OCI-LY7 (cell line): ENCODE data around the gene DDX27. TPM values are rescaled to one million over a fixed set of nuclear protein-coding genes. Genes with fewer than 3 reads are reported as not detected.

Experiments used
- BruUV-seq: library from RNA; stranded (reverse); fragments of 400-500 nt; replicated peaks from 2 replicates; lab custom pipeline; 2021; lab: Mats Ljungman, UMichigan
- CTCF ChIA-PET: fragments of 300-600 bp; sonication (Branson Sonifier 250); formaldehyde crosslinking; loops from one replicate; lab custom pipeline; 2022; ENCODE audit warnings: antibody characterized with exemption; ENCODE audit not compliant: unreplicated experiment; lab: Charles Lee
- POLR2A ChIA-PET: fragments of 300-600 bp; sonication (Branson Sonifier 250); formaldehyde crosslinking; loops from one replicate; lab custom pipeline; 2022; ENCODE audit warnings: antibody characterized with exemption; lab: Charles Lee
- DNase-seq: peaks from one replicate; pipeline ENCODE4 v3.0.0-alpha.2; 2015; ENCODE audit warnings: low spot score
- H2AFZ ChIP-seq: fragments of 200-600 bp; sonication (generic), shearing (Covaris generic); 2 replicates; pipeline ENCODE4 v1.6.1; 2014; ENCODE audit warnings: mild to moderate bottlenecking, antibody characterized with exemption, low read length, moderate library complexity
- H3K27ac ChIP-seq: fragments of 200-600 bp; sonication (generic); 2 replicates; pipeline ENCODE4 v1.5.1; 2014; ENCODE audit warnings: mixed run types, low read depth, mild to moderate bottlenecking, moderate library complexity, low read length, inconsistent platforms; ENCODE audit not compliant: poor library complexity, severe bottlenecking
- H3K36me3 ChIP-seq: fragments of 200-600 bp; sonication (generic); 2 replicates; pipeline ENCODE4 v1.6.1; 2014; ENCODE audit warnings: mild to moderate bottlenecking, antibody characterized with exemption, low read length, moderate library complexity, mixed read lengths; ENCODE audit not compliant: insufficient read depth
- H3K4me1 ChIP-seq: fragments of 200-600 bp; sonication (generic); 2 replicates; pipeline ENCODE4 v1.5.1; 2014; ENCODE audit warnings: mild to moderate bottlenecking, low read length; ENCODE audit not compliant: insufficient read depth, poor library complexity, severe bottlenecking
- H3K4me2 ChIP-seq: fragments of 200-600 bp; sonication (generic); 2 replicates; pipeline ENCODE4 v1.6.1; 2014; ENCODE audit warnings: mild to moderate bottlenecking, low read length
- H3K4me3 ChIP-seq: fragments of 200-600 bp; sonication (generic); 2 replicates; pipeline ENCODE4 v1.5.1; 2014; ENCODE audit warnings: mild to moderate bottlenecking, low read depth, low read length; ENCODE audit not compliant: poor library complexity, severe bottlenecking
- H3K79me2 ChIP-seq: fragments of 200-600 bp; sonication (generic); 2 replicates; pipeline ENCODE4 v1.6.1; 2016; ENCODE audit warnings: low read depth, mild to moderate bottlenecking, low read length, moderate library complexity, mixed read lengths; ENCODE audit not compliant: insufficient read depth
- H3K9me2 ChIP-seq: fragments of 200-600 bp; sonication (generic); 2 replicates; pipeline ENCODE4 v1.6.1; 2016; ENCODE audit warnings: mild to moderate bottlenecking, low read length, mixed read lengths; ENCODE audit not compliant: insufficient read depth
- H3K9me3 ChIP-seq: fragments of 200-600 bp; sonication (generic); 2 replicates; pipeline ENCODE4 v1.6.1; 2014; ENCODE audit warnings: mild to moderate bottlenecking, mixed run types, low read length, mixed read lengths
- H4K20me1 ChIP-seq: fragments of 200-600 bp; sonication (generic); 2 replicates; pipeline ENCODE4 v1.6.1; 2014; ENCODE audit warnings: mild to moderate bottlenecking, antibody characterized with exemption, low read length, moderate library complexity, mixed read lengths; ENCODE audit not compliant: insufficient read depth
- EZH2phosphoT487 ChIP-seq: fragments of 200-600 bp; sonication (generic); IDR thresholded peaks from 2 replicates; pipeline ENCODE4 v1.6.1; 2018; ENCODE audit warnings: low read depth, borderline replicate concordance, mild to moderate bottlenecking, mixed run types, antibody characterized with exemption, low read length, moderate library complexity, mixed read lengths
- intact Hi-C: fragments of 100-400 bp; cut with micrococcal nuclease; formaldehyde crosslinking; loops from one replicate; pipeline ENCODE4 v1.10.0; 2022; ENCODE audit not compliant: unreplicated experiment
- total RNA-seq, 2 experiments: library from RNA; depleted of rRNA in 1 of 2; stranded (reverse); fragments of >200 nt in 1 of 2; shearing (Covaris generic) in 1 of 2; gene quantifications; 2 replicates each; pipeline ENCODE4 v1.2.3, GENCODE V29; 2014 to 2022
- TF ChIP-seq, protein P1 (sequence below): fragments of 200-600 bp; sonication (generic); conservative IDR thresholded peaks from 2 replicates; pipeline ENCODE4 v1.5.1; 2014; ENCODE audit warnings: mild to moderate bottlenecking, antibody characterized with exemption, low read length, moderate library complexity, mixed read lengths

Gene DDX27
- total RNA-seq, 2 experiments from 2014 or later, result 53.9 to 57.0 TPM

GRCh38 chr20:49230021-49230420 is 10.8 kb downstream of the DDX27 start:
- DNase-seq, result no peak
- no peak overlapping the region for H3K27ac ChIP-seq
- H3K4me1 ChIP-seq, result peaks cover 6% of the 10 kb centered on the region
- no peak overlapping the region for H2AFZ ChIP-seq
- H3K36me3 ChIP-seq, result peaks cover 93% of the 10 kb centered on the region
- no TSS peak for BruUV-seq
- H3K4me2 ChIP-seq, result no peak overlapping the region
- POLR2A ChIA-PET, result interaction anchor here (0.9 kb wide), 1 partner anchor 49 kb away, joined by 3 read pairs; no protein-coding TSS in a partner anchor
- no peak overlapping the region for H3K4me3 ChIP-seq
- H3K9me2 ChIP-seq, result no peaks in the 10 kb centered on the region
- H3K79me2 ChIP-seq, result no peaks in the 10 kb centered on the region
- intact Hi-C loops, result no loop called here
- CTCF ChIA-PET, result no interaction called here
- H4K20me1 ChIP-seq, result no peaks in the 10 kb centered on the region
- TF ChIP-seq EZH2phosphoT487, result no peak
- TF ChIP-seq, protein P1, sequence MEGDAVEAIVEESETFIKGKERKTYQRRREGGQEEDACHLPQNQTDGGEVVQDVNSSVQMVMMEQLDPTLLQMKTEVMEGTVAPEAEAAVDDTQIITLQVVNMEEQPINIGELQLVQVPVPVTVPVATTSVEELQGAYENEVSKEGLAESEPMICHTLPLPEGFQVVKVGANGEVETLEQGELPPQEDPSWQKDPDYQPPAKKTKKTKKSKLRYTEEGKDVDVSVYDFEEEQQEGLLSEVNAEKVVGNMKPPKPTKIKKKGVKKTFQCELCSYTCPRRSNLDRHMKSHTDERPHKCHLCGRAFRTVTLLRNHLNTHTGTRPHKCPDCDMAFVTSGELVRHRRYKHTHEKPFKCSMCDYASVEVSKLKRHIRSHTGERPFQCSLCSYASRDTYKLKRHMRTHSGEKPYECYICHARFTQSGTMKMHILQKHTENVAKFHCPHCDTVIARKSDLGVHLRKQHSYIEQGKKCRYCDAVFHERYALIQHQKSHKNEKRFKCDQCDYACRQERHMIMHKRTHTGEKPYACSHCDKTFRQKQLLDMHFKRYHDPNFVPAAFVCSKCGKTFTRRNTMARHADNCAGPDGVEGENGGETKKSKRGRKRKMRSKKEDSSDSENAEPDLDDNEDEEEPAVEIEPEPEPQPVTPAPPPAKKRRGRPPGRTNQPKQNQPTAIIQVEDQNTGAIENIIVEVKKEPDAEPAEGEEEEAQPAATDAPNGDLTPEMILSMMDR, result no peak
- H3K9me3 ChIP-seq, result no peaks in the 10 kb centered on the region

DNA sequence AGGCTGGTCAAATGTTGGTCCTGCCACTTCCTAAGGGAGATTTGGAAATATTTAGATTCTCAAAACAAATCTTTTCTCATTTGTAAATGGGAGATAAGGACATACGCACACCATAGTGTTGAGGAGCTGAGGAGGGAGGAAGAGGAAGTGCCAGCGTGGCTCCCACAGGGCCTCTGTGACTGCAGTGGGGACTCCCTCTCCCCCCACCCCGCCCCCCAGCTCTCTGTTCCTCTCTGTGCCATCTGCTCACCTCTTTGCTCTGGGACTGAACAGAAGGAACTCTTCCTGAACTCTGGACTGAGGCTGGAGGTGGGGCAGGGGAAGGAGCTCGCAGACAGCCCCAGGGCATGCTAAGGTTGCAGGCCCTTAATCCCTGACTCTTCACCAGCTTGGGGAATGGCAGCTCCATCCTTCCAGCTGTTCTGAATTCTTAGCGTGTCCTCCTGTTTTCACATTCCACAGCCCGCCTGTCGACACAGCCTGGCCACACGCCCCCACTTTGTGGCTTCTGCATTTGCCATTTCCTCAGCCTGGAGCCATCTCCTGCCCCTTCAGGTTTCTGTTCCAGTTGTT is 11.4 kb downstream of the DDX27 start:
- intact Hi-C loops, result no loop called here
- Histone ChIP-seq H4K20me1 (no peaks in the 10 kb centered on the region), H3K79me2 (no peaks in the 10 kb centered on the region), H3K9me3 (no peaks in the 10 kb centered on the region), H3K9me2 (no peaks in the 10 kb centered on the region), H3K36me3 (peaks cover 93% of the 10 kb centered on the region), H3K4me2 (no peak overlapping the region), H3K4me1 (peaks cover 6% of the 10 kb centered on the region), H3K4me3 (no peak overlapping the region), H3K27ac (no peak overlapping the region), H2AFZ (no peak overlapping the region)
- ChIA-PET POLR2A (interaction anchor here (0.9 kb wide), 1 partner anchor 49 kb away, joined by 3 read pairs; no protein-coding TSS in a partner anchor), CTCF (interaction anchor here (0.6 kb wide), 1 partner anchor 14 kb away, joined by 4 read pairs; no protein-coding TSS in a partner anchor)
- BruUV-seq, result no TSS peak
- TF ChIP-seq, protein P1, result no peak
- TF ChIP-seq EZH2phosphoT487, result no peak
- DNase-seq, result no peak

- no peaks in the 10 kb centered on the region for H4K20me1 ChIP-seq
- no peak overlapping the region for H3K27ac ChIP-seq
- peaks cover 6% of the 10 kb centered on the region for H3K4me1 ChIP-seq
- no peaks in the 10 kb centered on the region for H3K79me2 ChIP-seq
- no peak overlapping the region for H3K4me2 ChIP-seq
- no peak overlapping the region for H3K4me3 ChIP-seq
- DNase-seq, result no peak
- intact Hi-C loops, result no loop called here
- ChIA-PET CTCF (interaction anchor here (1.1 kb wide), 1 partner anchor 15 kb away, joined by 3 read pairs; no protein-coding TSS in a partner anchor), POLR2A (no interaction called here)
- BruUV-seq, result no TSS peak
- TF ChIP-seq EZH2phosphoT487, result no peak
- TF ChIP-seq, protein P1, result no peak
- no peak overlapping the region for H2AFZ ChIP-seq
- no peaks in the 10 kb centered on the region for H3K9me3 ChIP-seq
- peaks cover 91% of the 10 kb centered on the region for H3K36me3 ChIP-seq
- H3K9me2 ChIP-seq, result no peaks in the 10 kb centered on the region
Observed at GRCh38 chr20:49231471-49231870, 12.3 kb downstream of the DDX27 start.
